ENCODE measurements around the gene SLC38A10.
"Not testable (repeated sequence)": the region's sequence is repeated elsewhere in the genome, so short reads cannot be mapped to it uniquely, and the experiment has no call there.

Gene SLC38A10

DNA sequence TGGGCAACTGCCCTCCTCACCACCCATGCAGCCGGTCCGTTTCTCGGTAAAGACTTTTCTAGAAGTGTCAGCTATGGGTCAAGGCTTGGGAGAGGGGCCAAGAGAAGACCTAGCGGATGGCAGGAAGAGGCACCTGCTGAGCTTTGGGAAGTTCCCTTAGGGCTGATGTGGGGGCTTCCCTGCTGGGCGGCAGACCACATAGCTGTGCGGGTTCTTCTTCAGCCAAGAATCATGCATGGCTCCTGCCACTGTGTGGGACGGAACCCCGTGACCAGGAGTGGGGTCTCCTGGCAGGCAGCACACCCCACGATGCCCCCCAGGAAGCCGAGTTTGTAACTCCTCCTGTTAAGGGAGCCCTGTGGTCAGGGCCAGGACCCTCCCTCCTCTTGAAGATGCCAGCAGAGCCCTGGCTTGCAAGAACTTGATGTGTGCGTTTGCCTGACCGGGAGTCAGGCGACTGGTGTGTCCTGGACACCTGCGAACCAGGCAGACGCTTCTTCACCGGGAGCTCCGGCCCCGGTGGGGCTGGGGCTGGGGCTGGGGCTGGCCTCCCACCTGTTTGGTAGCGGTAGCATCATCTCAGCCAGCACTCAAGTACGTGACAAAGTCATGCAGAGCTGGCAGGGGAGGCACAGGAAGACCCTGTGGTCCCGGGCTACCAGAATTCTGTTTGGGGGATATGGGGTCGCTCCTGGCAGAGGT is 17.7 kb upstream of the SLC38A10 start:
- H3K4me3 ChIP-seq (replicated peaks in 1 of 2; ENCODE audit: low read depth in 2 of 2, low read length in 2 of 2), result no peak overlapping the region
- no peak for DNase-seq (ENCODE audit: low read depth in 2 of 2)
- TF ChIP-seq, protein P1, sequence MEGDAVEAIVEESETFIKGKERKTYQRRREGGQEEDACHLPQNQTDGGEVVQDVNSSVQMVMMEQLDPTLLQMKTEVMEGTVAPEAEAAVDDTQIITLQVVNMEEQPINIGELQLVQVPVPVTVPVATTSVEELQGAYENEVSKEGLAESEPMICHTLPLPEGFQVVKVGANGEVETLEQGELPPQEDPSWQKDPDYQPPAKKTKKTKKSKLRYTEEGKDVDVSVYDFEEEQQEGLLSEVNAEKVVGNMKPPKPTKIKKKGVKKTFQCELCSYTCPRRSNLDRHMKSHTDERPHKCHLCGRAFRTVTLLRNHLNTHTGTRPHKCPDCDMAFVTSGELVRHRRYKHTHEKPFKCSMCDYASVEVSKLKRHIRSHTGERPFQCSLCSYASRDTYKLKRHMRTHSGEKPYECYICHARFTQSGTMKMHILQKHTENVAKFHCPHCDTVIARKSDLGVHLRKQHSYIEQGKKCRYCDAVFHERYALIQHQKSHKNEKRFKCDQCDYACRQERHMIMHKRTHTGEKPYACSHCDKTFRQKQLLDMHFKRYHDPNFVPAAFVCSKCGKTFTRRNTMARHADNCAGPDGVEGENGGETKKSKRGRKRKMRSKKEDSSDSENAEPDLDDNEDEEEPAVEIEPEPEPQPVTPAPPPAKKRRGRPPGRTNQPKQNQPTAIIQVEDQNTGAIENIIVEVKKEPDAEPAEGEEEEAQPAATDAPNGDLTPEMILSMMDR (IDR thresholded peaks at IDR 0.05; ENCODE audit: low read depth, low read length), result no peak

GRCh38 chr17:81311946-81312345 is 16.8 kb upstream of the SLC38A10 start:
- TF ChIP-seq, protein P1 (IDR thresholded peaks at IDR 0.05; ENCODE audit: low read depth, low read length), result no peak
- H3K4me3 ChIP-seq (replicated peaks in 1 of 2; ENCODE audit: low read depth in 2 of 2, low read length in 2 of 2), result no peak overlapping the region
- DNase-seq (ENCODE audit: low read depth in 2 of 2), result no peak

- no peak overlapping the region for H3K4me3 ChIP-seq (replicated peaks in 1 of 2; ENCODE audit: low read depth in 2 of 2, low read length in 2 of 2)
- DNase-seq (ENCODE audit: low read depth in 2 of 2), result no peak
- TF ChIP-seq, protein P1 (IDR thresholded peaks at IDR 0.05; ENCODE audit: low read depth, low read length), result no peak
These were observed 15.9 kb upstream of the SLC38A10 start for GRCh38 chr17:81310949-81311550.

GRCh38 chr17:81309859-81310839 is 15.0 kb upstream of the SLC38A10 start:
- no peak overlapping the region for H3K4me3 ChIP-seq (replicated peaks in 1 of 2; ENCODE audit: low read depth in 2 of 2, low read length in 2 of 2)
- TF ChIP-seq, protein P1 (IDR thresholded peaks at IDR 0.05; ENCODE audit: low read depth, low read length), result no peak
- DNase-seq (ENCODE audit: low read depth in 2 of 2), result no peak

DNA sequence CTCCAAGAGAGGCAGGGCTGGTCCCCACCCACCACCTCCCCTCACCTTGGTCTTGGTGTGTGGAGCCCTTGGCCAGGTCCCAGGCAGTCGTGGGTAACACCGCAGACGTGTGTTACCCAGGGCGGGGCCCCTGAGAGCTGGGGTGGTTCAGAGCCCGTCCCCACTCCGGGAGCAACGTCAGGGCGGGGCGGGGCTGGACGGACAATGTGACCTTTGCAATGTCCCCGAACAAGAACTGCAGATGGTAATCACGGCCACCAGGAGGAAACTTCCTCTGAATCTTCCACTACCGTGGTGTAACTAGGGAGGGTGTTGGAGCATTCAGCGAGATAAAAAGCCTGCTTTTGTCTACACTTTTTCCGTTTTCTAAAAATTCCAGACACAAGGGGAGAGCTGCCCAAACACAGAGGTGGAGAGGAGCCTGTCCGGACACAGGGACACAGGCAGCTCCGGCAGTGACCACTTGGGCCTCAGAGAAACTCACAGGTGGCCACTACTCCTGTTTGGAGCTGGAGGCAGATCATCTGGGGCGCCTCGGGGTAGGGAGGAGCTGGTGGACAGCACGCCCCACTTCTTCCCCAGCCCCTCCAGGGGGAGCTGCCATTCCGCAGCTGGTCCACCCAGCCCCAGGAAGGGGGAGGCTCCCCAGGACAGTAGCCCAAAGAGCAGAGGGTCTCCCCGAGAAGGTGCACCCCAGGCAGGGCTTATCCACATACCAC is 14.2 kb upstream of the SLC38A10 start:
- DNase-seq (ENCODE audit: low read depth in 2 of 2), result peak; percentile 62 to 73
- TF ChIP-seq, protein P1 (IDR thresholded peaks at IDR 0.05; ENCODE audit: low read depth, low read length), result peak; percentile 50
- peak overlapping the region in 1 of 2 donors; percentile 39 for H3K4me3 ChIP-seq (replicated peaks in 1 of 2; ENCODE audit: low read depth in 2 of 2, low read length in 2 of 2)

DNA sequence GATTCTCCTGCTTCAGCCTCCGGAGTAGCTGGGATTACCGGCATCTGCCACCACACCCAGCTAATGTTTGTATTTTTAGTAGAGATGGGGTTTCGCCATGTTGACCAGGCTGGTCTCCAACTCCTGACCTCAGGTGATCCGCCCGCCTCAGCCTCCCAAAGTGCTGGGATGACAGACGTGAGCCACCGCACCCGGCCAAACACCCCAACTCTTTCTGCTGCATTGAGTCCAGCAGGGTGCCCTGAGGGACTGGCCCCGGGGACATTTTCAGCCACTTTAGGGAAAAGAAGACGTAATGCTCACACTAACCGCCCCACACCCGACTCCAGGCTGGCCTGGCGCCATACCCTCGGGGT is 13.7 kb upstream of the SLC38A10 start:
- peak overlapping the region in 1 of 2 donors; percentile 39 for H3K4me3 ChIP-seq (replicated peaks in 1 of 2; ENCODE audit: low read depth in 2 of 2, low read length in 2 of 2)
- DNase-seq (ENCODE audit: low read depth in 2 of 2), result not testable (repeated sequence)
